GM19193 (cell line): ENCODE results near the gene LMNA.
A peak's percentile ranks its signal among the peaks of the same experiment; 100 is the strongest.

Experiments
- POLR2A ChIP-seq: IDR thresholded peaks from 4 replicates; pipeline ENCODE4 v1.6.1; 2011; ENCODE audit not compliant: insufficient read depth, insufficient read length; ENCODE audit errors: extremely low read depth

Gene LMNA

GRCh38 chr1:156114101-156114918, at the start of gene LMNA:
Gene LMNA (plus strand): TSS chr1:156114711. CDS start chr1:156114919, 208 bp downstream.
- TF ChIP-seq POLR2A, result peak; percentile 87

GRCh38 chr1:156065212-156065611, 49.3 kb upstream of the LMNA start:
- TF ChIP-seq POLR2A, result no peak

GRCh38 chr1:156065871-156066270, 48.6 kb upstream of the LMNA start:
- no peak for TF ChIP-seq POLR2A

- no peak for TF ChIP-seq POLR2A
Measured at GRCh38 chr1:156067262-156067661, 47.2 kb upstream of the LMNA start.

GRCh38 chr1:156069490-156070455, 44.7 kb upstream of the LMNA start:
- no peak for TF ChIP-seq POLR2A

GRCh38 chr1:156070548-156070947, 44.0 kb upstream of the LMNA start:
- TF ChIP-seq POLR2A, result no peak

GRCh38 chr1:156072251-156072650, 42.3 kb upstream of the LMNA start:
- no peak for TF ChIP-seq POLR2A

GRCh38 chr1:156073110-156073687, 41.3 kb upstream of the LMNA start:
- no peak for TF ChIP-seq POLR2A

GRCh38 chr1:156073740-156074139, 40.8 kb upstream of the LMNA start:
- TF ChIP-seq POLR2A, result no peak

GRCh38 chr1:156074661-156075060, 39.9 kb upstream of the LMNA start:
- TF ChIP-seq POLR2A, result no peak

GRCh38 chr1:156075162-156075561, 39.3 kb upstream of the LMNA start:
- TF ChIP-seq POLR2A, result no peak

GRCh38 chr1:156075775-156076204, 38.7 kb upstream of the LMNA start:
- no peak for TF ChIP-seq POLR2A

- peak; percentile 61 for TF ChIP-seq POLR2A
Measured at GRCh38 chr1:156076609-156077429, 37.7 kb upstream of the LMNA start.

GRCh38 chr1:156077430-156077760, 37.1 kb upstream of the LMNA start:
- TF ChIP-seq POLR2A, result no peak
